ENCODE results near the gene SPSB1.

Gene SPSB1

DNA sequence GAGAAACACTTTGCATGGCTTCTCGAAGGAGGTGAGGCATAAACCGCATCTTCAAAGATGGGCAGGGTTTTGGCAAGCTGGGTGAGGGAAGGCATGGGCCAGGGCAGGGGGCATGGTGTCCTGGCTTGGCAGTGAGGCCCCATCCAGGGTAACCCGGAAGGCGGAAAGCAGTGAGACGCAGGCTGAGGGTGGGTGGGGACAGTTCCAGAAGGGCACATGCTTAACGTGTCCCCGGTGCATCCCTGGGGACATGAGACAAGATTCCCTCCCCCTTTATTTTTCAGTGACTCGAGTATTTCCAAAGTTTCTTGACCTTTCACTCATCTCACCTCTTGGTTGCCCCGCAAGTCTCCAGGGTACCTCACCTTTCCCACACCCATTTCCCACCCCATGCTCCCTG, 123.8 kb downstream of the SPSB1 start:
- Histone ChIP-seq H3K9ac (ENCODE audit: insufficient read length, low read depth) (no peak overlapping the region), H3K4me3 (ENCODE audit: insufficient read length, low read depth) (no peak overlapping the region), H3K36me3 (ENCODE audit: insufficient read depth, insufficient read length, low read length) (no peaks in the 10 kb centered on the region), H3K9me3 (ENCODE audit: insufficient read depth, low read length) (no peaks in the 10 kb centered on the region), H3K4me1 (ENCODE audit: insufficient read depth, insufficient read length) (peaks cover 9% of the 10 kb centered on the region), H3K27me3 (ENCODE audit: insufficient read depth, insufficient read length) (no peaks in the 10 kb centered on the region)
- TF ChIP-seq ZNF274 (IDR thresholded peaks at IDR 0.05; ENCODE audit: low read depth, low read length) (no peak), SUZ12 (IDR thresholded peaks at IDR 0.05; ENCODE audit: extremely low read depth, insufficient read depth, insufficient read length) (no peak)
- DNase-seq (ENCODE audit: low read depth, low spot score) = no peak

- DNase-seq (ENCODE audit: low read depth, low spot score) = no peak
- no peaks in the 10 kb centered on the region for H3K27me3 ChIP-seq (ENCODE audit: insufficient read depth, insufficient read length)
- peaks cover 7% of the 10 kb centered on the region for H3K4me1 ChIP-seq (ENCODE audit: insufficient read depth, insufficient read length)
- H3K9me3 ChIP-seq (ENCODE audit: insufficient read depth, low read length) = no peaks in the 10 kb centered on the region
- H3K9ac ChIP-seq (ENCODE audit: insufficient read length, low read depth) = no peak overlapping the region
- no peak overlapping the region for H3K4me3 ChIP-seq (ENCODE audit: insufficient read length, low read depth)
- TF ChIP-seq ZNF274 (IDR thresholded peaks at IDR 0.05; ENCODE audit: low read depth, low read length) = no peak
- TF ChIP-seq SUZ12 (IDR thresholded peaks at IDR 0.05; ENCODE audit: extremely low read depth, insufficient read depth, insufficient read length) = no peak
- TF ChIP-seq YY1 (IDR thresholded peaks at IDR 0.05; ENCODE audit: insufficient read depth, insufficient read length) = no peak
- no peaks in the 10 kb centered on the region for H3K36me3 ChIP-seq (ENCODE audit: insufficient read depth, insufficient read length, low read length)
Observed at GRCh38 chr1:9416918-9417500, 124.3 kb downstream of the SPSB1 start.

DNA sequence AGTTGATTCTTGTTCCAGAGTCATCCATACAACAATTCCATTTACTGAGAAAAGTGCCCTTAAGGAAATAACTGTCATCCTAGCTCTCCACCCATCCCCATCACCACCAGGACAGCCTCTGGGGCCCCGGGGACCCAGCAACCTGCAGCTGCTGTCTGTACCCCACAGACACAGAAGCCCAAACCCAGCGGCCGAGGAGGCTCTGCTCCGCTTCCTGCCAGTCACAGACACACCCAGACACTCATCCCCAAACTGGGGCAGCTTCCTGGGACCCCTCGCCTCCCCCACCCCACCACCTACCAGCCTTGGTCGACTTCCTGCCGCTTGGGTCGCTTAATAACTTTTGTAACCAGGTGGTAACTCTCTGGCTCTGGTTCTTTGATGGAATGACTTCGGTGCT, 125.0 kb downstream of the SPSB1 start:
- no peak overlapping the region for H3K4me3 ChIP-seq (ENCODE audit: insufficient read length, low read depth)
- no peaks in the 10 kb centered on the region for H3K27me3 ChIP-seq (ENCODE audit: insufficient read depth, insufficient read length)
- no peaks in the 10 kb centered on the region for H3K9me3 ChIP-seq (ENCODE audit: insufficient read depth, low read length)
- H3K4me1 ChIP-seq (ENCODE audit: insufficient read depth, insufficient read length) = peaks cover 6% of the 10 kb centered on the region
- no peak for DNase-seq (ENCODE audit: low read depth, low spot score)
- TF ChIP-seq ZNF274 (IDR thresholded peaks at IDR 0.05; ENCODE audit: low read depth, low read length) (no peak), YY1 (IDR thresholded peaks at IDR 0.05; ENCODE audit: insufficient read depth, insufficient read length) (no peak), SUZ12 (IDR thresholded peaks at IDR 0.05; ENCODE audit: extremely low read depth, insufficient read depth, insufficient read length) (no peak)
- H3K36me3 ChIP-seq (ENCODE audit: insufficient read depth, insufficient read length, low read length) = no peaks in the 10 kb centered on the region
- no peak overlapping the region for H3K9ac ChIP-seq (ENCODE audit: insufficient read length, low read depth)

- no peak overlapping the region for H3K9ac ChIP-seq (ENCODE audit: insufficient read length, low read depth)
- DNase-seq (ENCODE audit: low read depth, low spot score) = no peak
- no peak overlapping the region for H3K4me3 ChIP-seq (ENCODE audit: insufficient read length, low read depth)
- H3K4me1 ChIP-seq (ENCODE audit: insufficient read depth, insufficient read length) = peaks cover under 1% of the 10 kb centered on the region
- H3K36me3 ChIP-seq (ENCODE audit: insufficient read depth, insufficient read length, low read length) = no peaks in the 10 kb centered on the region
- H3K9me3 ChIP-seq (ENCODE audit: insufficient read depth, low read length) = no peaks in the 10 kb centered on the region
- TF ChIP-seq YY1 (IDR thresholded peaks at IDR 0.05; ENCODE audit: insufficient read depth, insufficient read length) (no peak), ZNF274 (IDR thresholded peaks at IDR 0.05; ENCODE audit: low read depth, low read length) (no peak)
- H3K27me3 ChIP-seq (ENCODE audit: insufficient read depth, insufficient read length) = no peaks in the 10 kb centered on the region
Observed at GRCh38 chr1:9418851-9419250, 126.2 kb downstream of the SPSB1 start.

All from NT2/D1 (cell line).